GM18502 (cell line): ENCODE results near the gene FAM240A.
A peak's percentile ranks its signal among the peaks of the same experiment; 100 is the strongest.

Experiments
- ATAC-seq: cut with Tn5 transposase; IDR thresholded peaks from one replicate; pipeline ENCODE4 v1.9.1; 2021; ENCODE audit warnings: mild to moderate bottlenecking; ENCODE audit not compliant: unreplicated experiment, poor library complexity

The FAM240A gene

DNA sequence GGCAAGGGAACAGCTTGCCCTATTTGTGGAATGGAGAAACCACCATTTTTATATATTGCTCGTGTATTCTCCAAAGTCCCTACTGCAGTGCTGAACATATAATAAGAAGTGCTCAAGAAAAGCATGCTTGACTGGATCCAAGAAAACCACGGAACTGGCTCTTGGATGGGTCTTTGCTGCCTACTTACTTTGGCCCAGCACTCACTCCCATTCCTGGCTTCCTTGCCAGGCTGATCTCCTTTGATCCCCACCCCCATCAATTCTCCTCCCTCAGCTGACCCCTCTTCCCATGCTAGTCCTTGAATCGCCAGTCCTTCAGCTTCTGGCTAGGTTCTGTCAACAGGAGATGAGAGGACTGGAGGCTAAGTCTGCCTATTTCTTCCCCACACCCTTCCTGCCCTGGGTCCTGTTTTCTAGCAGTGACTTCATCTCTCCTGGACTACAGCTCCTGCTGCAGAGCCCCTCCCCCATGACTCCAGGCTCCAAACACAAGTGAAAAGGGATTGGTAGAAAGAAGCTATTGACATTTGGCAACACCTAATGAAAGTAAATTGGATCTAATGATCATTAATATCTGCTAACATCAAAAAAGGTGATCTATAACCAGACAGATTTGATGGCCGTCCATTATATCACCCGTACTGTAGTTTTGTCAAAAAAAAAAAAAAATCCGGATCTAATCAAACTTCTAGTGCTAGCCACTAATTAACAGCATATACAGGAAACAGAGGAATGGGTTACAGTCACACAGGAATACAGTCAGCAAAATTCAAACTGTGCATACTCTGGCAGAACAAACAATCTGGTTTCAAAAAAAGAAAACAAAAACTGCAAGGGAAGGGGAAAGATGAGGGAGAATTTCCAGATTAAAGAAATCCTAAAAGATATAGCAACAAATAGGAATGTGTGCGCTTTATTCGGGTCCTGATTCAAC is 7.8 kb downstream of the FAM240A start:
- no peak for ATAC-seq

DNA sequence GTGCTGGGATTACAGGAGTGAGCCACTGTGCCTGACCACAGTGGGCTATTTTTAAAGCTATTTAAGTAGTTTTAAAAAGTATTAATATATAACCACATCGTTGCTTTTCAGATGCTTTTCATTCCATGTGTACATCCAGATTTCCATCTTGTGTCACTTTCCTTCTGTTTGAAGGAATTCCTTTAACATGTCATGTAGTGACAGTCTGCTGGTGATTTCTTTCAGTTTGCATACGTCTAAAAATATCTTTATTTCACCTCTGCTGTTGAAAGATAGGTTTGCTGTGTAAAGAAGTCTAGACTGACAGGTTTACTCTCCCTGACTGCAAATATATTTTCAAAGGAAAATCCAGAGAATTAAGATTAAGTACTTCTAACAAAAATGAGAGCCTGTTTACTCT is 12.2 kb downstream of the FAM240A start:
- ATAC-seq: no peak

DNA sequence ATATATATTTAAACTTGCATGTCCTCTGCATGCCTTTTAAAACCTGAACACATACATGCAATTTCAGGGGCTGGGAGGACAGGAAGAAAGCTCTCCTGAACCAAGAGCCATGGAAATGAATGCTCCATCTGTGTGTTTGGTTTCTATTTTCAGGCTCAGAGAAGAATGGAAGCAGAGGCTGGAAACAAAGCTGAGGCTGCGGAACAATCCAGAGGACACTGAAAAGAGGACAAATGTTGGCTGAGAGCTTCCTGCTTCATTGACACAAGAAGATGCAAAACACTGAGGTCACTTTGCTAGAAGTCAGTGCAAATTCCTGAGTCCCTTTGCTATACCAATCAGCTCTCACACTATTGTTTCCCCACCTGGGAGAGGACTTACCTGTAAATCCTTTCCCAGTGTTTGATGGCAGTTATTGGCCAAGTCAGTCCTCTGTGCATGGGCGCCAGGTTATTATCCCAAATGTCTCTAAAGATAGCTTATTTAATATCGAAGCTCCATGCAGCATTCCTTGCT is 12.7 kb downstream of the FAM240A start:
- no peak for ATAC-seq

DNA sequence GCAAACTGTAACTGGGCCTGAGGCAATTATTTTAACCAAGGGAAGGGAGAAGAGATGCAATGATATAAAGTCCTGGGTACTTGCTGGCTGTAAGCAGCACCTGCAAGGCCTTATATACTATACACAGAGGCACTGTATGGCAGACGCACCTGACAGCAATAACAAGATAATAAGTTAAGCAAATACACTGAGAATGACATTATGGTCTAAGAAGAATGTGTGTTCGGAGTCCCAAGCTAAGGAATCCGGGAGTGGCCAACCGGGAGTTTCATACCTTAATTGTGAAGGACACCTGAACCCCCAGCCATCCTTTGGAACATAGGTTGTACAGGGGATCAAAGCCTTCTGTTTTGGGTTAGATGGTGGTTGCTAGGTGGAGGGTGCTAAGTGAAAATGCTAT is 13.7 kb downstream of the FAM240A start:
- ATAC-seq: no peak

DNA sequence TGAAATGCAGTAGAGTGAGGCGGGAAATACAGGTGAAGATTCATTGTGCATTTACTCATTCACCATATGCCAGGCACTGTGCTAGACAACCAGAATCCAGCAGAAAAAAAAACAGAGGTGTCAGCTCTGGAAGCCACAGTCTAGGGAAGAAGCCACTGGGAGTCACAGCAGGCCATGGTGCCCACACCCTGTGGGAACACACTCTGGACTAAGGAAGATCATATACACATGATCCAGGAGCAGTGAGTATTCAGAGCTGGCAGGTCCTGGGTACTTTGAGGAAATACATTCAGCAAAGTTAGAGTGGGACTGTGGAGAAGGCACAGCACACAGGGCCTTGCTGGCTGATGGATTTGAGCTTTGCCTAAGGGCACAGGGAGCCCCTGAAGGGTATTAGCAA is 14.8 kb downstream of the FAM240A start:
- no peak for ATAC-seq

DNA sequence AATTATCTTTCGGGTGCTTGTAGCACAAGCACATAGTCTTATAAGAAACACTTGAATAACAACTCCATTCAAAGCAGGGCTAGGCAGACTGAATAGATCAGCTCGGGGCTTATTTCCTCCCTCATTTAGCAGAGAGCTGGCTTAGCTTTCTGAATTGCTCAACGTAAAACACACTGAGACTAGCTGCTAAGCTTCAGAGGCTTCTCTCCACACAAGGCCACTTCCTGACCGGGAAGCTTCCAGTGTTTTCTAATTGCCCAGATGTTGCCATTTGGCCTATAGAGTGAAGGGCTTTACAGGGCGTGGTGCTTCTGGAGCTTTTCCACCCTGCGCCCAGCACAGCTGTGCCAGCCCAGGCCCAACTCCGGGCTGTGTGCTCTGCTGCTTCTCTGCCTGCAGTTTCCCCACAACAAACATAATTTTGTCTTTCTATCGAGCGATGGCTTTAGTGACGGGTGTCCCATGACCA is 16.6 kb downstream of the FAM240A start:
- no peak for ATAC-seq

DNA sequence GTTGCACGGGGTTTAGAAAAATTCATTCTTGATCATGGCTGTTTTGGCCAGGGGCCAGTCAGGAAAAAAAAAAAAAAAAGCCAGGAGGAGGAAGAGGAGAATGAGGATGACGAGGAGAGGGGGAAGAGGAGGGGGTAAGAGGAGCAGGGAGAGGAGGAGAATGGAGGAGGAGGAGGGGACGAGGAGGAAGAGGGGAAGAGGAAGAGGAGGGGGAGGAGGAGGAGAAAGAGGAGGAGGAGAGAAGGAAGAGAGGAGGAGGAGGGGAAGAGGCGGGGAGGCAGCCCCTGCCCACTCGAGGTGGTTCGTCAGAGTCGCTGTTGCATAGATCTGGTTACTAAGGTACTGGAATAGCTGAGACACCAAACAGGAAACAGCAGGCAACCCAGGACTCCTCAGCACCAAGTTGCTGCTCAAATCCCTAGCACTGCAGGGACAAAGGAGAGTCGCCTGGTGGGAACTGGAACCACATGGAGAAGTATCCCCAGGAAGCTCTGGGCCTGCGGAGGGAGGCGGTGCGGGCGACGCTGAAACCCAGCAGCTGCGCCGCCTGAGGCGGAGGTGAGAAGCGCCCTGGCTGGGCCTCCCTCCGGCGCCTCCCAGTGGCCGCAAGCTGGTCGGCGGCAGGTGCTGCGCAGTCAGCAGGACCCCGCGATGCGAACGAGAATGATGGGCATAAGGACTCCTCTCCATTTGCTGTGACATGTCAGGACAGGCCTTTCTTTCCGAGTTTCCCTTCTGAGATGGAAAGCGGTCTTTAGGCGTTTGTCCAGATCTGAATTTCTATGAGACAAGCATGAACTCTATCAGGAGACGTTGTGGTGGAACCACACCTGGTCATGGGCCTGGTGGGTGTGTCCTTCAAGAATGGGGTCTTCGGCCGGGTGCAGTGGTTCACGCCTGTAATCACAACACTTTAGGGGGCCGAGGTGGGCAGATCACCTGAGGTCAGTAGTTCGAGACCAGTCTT is 17.5 kb downstream of the FAM240A start:
- peak; percentile 76 for ATAC-seq

DNA sequence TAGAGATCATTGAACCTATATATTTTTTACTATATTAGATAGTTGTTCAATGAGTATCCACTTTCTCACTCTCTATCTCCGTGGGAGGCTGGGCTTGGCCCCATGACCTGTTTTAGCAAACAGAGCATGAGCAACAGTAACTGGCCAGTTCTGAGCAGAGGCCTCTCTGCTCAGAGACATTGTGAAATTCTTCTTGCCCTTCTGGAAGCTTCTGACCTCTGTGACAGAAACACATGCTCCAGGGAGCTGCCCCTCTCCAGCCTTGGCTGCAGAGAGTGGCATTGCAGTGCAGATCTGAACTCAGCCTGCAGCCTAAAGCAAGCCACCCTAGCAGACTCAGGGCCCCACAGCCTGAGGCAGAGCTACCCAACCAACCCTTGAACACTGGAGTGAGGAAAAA is 20.5 kb downstream of the FAM240A start:
- ATAC-seq: no peak

DNA sequence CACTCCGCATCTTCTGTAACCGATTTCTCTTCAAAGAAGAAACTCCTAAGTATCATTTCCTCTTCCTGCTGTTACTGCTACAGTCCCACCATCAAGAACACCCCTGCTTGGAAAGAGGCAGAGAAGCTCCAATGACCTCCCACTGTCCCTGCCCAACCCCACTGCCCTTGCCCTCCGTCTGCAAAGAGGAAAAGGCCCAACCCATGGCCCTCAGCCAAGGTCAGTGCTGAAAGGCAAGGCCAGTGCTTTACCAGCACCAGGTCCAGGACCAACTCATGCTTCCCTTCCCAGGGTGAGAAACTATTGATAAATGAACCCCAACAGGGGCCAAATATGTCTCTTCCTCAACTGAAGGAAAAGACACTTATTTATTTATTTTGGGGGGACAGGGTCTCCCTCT is 22.5 kb downstream of the FAM240A start:
- ATAC-seq: no peak

DNA sequence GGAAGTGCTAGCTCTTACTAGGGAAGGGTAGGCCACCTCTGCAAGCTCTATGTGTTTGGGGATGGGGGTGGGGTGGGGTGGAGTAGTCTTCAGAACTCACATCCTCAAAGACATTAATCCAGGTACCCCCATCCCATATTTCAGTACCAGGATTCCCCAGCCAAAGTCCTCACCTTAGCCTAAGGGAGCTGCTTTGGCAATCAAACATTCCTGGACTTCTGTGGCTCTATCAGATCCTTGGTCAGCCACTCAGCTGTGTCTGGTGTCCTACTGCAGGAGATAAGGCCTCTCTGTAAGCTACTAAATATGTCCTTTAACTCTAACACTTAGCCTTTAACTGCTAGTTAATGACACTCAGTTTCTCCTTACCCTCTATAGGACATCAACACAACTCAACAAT is 26.9 kb downstream of the FAM240A start:
- no peak for ATAC-seq

DNA sequence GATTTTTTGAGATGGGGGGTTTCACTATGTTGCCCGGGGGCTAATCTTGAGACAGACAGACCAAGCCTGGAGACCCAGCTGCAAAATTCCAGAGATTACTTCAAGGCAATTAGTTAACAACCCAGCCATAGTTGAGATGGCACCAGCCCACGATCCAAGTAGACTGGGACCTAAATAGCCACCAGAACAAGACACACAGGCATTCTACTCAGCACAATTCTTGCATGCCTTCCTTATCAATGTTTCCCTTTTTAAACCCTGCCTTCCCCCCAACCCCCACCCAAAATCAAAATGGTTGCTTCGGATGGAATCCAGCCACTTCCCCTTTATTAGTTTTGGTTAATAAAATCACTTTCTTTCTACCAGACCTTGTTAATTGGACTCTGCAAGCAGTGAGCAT is 28.6 kb downstream of the FAM240A start:
- ATAC-seq: no peak

DNA sequence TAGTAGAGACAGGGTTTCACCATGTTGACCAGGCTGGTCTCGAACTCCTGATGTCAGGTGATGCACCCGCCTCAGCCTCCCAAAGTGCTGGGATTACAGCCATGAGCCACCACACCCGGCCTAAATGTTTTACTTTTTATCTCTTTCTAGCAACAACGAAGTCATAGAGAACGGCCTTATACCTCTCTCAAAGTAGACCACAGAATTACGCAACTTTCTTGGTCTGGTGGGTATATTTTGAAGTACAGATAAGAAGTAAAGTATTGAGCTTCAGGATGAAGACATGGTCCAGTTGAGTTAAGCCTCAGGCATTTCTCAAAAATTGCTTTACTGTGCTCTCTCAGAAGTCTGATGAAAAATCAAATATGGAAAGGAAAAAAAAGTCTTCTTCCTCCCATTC is 30.6 kb downstream of the FAM240A start:
- ATAC-seq: no peak

DNA sequence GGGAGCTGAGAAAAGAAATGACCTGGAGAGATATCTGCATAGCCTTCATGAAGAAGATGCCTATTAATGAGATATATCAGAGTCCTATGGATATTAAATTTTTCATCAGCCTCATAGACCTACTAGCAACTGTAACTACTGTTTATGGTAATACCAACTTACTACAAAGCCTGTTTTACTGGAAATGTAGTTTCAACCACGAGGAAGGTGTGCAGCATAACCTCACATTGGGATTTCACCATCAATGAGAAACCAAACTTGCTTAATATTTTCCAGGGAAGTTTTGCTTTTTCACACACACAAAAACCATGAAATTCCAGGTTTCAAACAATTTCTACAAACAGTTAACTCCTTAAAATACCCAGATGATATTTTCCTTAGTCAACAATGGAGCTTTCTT is 31.4 kb downstream of the FAM240A start:
- no peak for ATAC-seq

DNA sequence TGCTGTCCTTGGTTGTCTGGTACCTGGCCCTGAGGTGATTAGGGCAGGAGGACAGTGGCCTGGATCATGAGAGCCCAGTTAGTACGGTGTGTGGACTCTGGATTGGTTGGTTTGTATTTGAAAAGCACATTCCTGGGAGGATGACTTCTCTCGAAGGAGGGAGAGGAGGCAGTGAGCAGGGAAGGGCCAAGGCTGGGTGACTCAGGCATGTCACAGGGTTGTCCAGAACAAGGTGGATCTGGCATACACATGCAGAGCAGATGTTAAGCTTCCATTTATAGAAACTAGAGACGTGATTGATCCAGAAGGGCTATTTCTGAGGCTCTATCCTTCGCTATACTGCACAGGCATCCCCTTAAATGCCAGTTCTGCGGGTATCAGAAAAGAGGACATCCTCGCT is 34.4 kb downstream of the FAM240A start:
- no peak for ATAC-seq

DNA sequence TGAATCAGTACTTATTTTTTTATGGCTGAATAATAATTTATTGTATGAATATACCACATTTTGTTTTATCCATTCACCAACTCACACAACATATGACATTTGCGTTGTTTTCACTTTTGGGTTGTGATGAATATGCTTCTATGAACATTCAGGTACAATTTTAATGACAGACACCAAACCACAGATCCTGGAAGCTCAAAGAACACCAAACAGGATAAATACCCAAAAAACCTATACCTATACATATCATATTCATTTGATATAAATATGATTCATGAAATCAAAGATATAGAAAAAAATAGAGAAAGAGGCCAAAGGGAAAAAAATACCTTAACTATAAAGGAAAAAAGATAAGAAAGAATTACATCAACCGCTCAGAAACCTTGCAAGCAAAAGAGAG is 35.8 kb downstream of the FAM240A start:
- no peak for ATAC-seq

DNA sequence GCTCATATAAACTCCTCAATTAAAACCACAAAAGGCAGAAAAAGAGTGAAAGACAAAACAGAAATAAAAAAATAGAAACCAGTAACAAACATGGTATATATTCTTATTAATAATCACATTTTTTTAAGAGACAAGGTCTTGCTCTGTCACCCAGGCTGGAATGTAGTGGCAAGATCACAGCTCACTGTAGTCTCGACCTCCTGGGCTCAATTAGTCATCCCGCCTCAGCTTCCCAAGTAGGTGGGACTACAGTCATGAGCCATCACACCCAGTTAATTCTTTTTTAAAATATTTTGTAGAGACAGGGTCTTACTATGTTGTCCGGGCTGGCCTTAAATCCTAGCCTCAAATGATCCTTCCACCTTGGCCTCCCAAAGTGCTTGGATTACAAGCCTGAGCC is 37.1 kb downstream of the FAM240A start:
- ATAC-seq: no peak

DNA sequence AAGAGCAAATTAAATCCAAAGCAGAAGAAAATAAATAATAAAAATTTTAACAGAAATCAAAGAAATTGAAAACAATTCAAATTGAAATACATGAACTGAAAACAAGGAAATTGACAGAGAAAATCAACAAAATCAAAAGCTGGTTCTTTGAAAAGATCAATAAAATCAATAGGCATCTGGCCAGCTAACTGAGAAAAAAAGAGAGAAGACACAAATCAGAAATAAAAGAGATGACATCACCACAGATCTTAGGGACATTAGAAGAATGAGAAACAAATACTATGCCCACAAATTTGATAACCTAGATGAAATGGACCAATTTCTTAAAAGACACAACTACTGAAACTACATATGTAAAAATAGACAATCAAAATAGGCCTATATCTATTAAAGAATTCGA is 38.8 kb downstream of the FAM240A start:
- no peak for ATAC-seq

DNA sequence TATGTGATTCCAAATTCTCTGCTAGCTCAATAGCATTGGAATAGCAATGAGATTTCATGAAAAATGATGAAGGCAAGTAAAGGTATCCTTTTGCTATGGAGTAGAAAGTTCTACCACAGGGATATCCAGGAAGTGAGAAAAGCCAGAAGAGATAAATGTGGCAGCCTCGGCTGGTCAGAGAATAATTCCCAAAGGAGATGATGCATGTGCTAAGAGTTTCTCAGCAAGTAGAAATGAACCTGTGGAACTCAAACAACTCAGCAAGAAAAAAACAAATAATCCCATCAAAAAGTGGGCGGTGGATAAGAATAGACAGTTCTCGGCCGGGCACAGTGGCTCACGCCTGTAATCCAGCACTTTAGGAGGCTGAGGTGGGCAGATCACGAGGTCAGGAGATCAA is 42.9 kb downstream of the FAM240A start:
- ATAC-seq: no peak

DNA sequence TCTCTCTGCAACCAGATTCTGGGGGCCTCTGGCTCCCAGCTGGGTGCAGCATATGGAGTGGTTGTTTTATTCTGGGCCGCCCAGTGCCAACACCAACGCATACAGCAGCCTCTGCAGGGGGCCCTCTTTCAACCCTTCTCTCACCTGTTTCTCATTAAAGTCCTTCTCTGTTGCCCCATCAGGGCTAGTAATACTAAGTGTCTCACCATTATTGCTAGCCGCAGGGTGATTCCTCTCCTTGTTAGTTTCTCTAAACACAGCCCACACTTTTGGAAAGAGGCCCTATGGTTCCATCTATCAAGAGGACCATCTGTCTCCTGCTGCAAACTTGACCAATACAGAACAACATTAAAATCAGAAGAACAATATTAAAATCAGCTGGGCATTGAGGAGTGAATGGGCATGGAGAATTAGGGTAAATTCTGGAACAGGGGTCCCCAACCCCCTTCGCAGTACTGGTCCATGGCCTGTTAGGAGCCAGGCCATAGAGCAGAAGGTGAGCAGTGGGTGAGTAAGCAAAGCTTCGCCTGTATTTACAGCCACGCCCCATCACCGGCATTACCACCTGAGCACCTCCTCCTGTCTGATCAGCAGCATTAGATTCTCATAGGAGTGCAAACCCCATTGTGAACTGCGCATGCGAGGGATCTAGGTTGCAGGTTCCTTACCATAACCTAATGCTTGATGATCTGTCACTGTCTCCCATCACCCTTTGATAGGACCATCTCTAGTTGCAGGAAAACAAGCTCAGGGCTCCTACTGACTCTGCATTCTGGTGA is 44.6 kb downstream of the FAM240A start:
- no peak for ATAC-seq

DNA sequence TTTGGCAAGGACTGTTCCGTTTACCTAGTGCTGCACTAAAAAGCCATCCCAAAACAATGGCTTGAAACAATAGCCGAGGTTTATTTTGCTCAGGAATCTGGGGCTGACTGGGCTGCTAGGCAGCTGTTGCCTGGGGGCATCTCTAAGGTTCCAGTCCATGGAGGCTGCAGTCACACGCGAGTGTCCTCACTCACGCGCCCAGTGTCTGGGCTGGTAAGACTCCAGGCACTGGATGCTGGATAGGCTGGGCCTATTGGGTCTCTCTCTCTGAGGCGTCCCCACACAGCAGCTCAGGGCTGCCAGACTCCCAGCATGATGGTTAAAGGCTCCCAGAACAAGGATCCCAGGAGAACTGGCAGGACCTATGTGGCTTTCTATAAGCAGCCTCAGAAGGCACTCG is 47.0 kb downstream of the FAM240A start:
- ATAC-seq: no peak
